Astrocyte (in vitro differentiated cells and primary cell): Measurements from ENCODE around the gene TXLNG.

ENCODE experiments used
- EZH2 ChIP-seq: IDR thresholded peaks from 2 replicates; pipeline ENCODE4 v1.6.1; 2012; ENCODE audit warnings: mild to moderate bottlenecking, low read length, inconsistent platforms; ENCODE audit not compliant: insufficient read depth
- TF ChIP-seq, protein P1 (sequence below): IDR thresholded peaks from 2 replicates; pipeline ENCODE4 v1.5.1; 2011; ENCODE audit warnings: low read depth, mild to moderate bottlenecking, inconsistent platforms, low read length, moderate library complexity; ENCODE audit not compliant: insufficient read depth

DNA sequence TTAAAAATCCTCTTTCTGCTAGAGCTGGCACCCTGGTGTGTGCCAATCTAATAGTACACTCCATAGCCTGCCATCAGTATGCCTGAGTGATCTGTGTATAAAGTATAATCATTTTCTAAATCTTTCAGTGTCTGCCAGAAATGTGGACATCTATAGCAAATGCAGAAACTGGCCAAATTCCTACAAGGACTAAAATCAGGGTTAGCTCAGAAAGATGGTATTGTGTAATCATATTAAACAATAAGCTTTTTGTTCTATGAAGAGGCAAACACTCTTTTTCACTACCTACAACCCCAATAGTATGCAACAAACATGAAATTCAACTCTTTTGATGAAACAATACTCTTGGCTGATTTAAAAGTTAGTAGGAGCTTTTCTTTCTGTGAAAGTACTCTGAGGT is 7.7 kb upstream of the TXLNG start:
- TF ChIP-seq, protein P1, sequence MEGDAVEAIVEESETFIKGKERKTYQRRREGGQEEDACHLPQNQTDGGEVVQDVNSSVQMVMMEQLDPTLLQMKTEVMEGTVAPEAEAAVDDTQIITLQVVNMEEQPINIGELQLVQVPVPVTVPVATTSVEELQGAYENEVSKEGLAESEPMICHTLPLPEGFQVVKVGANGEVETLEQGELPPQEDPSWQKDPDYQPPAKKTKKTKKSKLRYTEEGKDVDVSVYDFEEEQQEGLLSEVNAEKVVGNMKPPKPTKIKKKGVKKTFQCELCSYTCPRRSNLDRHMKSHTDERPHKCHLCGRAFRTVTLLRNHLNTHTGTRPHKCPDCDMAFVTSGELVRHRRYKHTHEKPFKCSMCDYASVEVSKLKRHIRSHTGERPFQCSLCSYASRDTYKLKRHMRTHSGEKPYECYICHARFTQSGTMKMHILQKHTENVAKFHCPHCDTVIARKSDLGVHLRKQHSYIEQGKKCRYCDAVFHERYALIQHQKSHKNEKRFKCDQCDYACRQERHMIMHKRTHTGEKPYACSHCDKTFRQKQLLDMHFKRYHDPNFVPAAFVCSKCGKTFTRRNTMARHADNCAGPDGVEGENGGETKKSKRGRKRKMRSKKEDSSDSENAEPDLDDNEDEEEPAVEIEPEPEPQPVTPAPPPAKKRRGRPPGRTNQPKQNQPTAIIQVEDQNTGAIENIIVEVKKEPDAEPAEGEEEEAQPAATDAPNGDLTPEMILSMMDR, result no peak
- no peak for TF ChIP-seq EZH2
